Kasumi-1 (cell line): ENCODE measurements around the gene SURF6.
"Not testable (repeated sequence)": the region's sequence is repeated elsewhere in the genome, so short reads cannot be mapped to it uniquely, and the experiment has no call there.

Source experiments
- DNase-seq, 2 experiments: peaks; one replicate each; lab custom pipeline; 2025; lab: John Stamatoyannopoulos, UW

The SURF6 gene

DNA sequence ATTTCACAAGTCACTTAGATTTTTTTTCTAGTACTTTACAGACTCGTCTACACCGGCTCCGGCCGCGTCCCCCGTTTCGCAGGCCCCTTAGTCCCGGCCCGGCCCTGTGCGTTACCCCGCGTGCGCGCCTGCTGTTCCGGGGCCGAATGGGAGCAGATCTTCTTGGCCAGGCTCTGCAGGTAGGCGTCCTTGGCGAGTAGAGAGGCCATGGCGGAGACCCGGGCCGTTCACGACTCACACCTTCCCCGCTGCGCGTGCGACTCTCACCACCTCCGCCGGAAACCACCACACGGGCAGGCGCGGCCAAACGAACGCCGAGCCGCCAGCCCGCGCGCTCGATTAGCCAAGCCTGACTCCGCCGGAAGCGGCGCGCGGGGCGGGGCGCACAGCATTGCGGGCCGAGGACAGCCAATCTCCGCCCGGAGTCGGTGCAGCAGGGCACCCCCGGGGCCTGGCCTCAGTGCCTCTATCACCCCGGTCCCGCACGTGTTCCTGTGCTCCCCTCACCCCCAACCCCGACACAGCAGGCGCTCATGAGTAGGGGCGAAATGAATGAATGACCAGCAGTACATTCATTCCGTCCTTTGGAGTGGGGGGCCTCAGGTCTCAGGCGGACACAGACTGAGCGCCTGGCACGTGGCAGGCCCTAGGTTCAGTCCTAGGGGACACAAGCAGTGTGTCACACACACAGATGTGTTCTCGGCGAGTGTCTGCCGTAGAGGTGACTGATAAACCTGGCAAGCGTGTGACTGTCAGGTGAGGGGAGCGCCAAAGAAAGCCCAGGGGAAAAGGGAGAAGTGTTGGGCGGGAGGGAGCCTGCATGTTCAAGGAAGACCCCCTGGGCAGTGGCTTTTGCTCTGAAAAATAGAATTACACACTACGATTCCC is at the start of gene SURF6:
SURF6 (minus strand) TSS at position 265 of the 888 bp plus-strand sequence; CDS start at position 209, 56 bp downstream.
- peak; percentile 91 for DNase-seq

DNA sequence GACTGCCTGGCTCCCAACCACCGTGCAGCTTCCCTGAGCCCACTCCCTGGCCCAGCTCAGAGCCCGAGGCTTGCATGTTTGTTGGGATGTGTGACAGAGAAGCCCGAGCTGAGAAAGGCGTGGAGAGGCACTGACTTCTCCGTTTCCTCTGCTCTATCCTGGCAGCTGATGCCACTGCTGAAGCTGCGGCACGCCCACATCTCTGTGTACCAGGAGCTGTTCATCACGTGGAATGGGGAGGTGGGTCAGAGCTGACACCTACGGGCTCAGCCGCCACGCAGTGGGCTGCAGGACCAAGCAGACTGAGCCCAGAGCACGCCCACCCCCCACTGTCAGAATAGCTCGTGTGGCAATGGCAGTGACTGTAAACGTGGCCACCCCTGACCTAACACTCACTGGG is 49.5 kb upstream of the SURF6 start:
- DNase-seq, result no peak

DNA sequence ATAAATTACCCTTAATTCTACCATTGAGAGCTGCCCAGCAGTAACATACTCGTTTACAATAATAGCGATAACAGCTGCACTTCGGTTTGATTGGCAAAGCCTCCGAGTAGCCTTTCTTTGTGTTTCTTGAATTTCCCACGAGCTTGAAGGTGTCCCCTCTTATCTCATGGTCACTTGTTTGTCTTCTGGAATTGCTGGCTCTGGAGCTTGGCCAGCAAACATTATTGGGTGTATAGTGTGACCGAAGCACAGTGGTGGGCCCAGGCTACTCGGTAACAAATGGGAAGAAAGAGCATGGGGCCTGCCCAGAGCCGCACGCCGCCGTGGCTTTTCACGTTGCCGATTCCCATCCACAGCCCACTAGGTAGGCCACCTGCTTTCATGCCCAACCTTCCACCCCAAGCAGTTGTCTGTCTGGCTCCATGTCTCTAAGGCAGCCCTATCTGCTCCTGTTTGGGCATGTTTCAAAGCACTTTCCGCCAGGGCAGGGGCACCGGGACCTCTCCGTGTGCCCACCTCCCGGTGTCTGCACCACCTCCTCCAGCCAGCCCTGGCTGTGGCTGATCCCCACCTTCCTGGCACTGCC is 48.8 kb upstream of the SURF6 start:
- no peak for DNase-seq

DNA sequence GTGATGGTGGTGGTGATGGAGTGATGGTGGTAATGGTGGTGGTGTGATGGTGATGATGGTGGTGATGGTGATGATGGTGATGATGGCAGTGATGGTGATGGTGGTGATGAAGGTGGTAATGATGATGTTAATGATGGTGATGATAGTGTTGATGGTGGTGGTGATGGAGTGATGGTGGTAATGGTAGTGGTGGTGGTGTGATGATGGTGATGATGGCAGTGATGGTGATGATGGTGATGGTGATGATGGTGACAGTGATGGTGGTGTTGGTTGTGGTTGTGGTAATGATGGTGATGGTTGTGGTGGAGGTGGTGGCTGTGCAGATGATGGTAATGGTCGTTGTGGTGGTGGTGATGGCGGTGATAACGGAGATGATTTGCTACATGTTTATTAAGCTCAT is 47.5 kb upstream of the SURF6 start:
- no peak for DNase-seq

DNA sequence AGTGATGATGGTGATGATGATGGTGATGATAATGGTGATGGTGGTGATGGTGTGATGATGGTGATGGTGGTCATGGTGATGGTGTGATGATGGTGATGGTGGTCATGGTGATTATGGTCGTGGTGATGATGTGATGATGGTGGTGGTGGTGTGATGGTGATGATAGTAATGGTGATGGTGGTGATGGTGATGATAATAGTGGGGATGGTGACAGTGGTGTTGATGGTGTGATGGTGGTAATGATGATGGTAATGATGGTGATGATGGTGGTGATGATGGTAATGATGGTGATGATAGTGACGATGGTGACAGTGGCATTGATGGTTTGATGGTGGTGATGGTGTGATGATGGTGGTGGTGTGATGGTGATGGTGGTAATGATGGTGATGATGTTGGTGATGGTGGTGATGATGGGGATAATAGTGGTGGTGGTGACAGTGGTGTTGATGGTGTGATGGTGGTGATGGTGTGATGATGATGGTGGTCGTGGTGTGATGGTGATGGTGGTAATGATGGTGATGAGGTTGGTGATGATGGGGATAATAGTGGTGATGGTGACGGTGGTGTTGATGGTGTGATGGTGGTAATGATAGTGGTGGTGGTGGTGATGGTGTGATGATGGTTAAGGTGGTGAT is 46.6 kb upstream of the SURF6 start:
- no peak for DNase-seq

DNA sequence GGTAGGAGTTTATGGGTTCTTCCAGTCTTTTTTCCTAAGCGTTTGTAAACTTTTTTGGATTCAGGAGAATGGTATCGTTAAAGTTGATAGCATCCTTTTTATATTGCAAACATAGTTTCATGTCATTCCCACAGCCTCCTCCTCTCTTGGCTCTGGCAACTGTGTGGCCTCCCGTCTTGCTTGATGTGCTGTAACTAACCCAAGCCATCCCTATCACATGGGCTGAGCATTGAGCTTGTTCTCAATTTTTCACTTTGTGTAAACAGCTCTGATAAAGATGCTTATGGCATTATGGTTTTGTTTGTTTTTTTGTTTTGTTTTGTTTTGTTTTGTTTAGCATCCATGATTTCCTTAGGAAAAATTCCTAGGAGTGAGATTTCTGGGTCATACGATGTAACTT is 44.7 kb upstream of the SURF6 start:
- no peak for DNase-seq

DNA sequence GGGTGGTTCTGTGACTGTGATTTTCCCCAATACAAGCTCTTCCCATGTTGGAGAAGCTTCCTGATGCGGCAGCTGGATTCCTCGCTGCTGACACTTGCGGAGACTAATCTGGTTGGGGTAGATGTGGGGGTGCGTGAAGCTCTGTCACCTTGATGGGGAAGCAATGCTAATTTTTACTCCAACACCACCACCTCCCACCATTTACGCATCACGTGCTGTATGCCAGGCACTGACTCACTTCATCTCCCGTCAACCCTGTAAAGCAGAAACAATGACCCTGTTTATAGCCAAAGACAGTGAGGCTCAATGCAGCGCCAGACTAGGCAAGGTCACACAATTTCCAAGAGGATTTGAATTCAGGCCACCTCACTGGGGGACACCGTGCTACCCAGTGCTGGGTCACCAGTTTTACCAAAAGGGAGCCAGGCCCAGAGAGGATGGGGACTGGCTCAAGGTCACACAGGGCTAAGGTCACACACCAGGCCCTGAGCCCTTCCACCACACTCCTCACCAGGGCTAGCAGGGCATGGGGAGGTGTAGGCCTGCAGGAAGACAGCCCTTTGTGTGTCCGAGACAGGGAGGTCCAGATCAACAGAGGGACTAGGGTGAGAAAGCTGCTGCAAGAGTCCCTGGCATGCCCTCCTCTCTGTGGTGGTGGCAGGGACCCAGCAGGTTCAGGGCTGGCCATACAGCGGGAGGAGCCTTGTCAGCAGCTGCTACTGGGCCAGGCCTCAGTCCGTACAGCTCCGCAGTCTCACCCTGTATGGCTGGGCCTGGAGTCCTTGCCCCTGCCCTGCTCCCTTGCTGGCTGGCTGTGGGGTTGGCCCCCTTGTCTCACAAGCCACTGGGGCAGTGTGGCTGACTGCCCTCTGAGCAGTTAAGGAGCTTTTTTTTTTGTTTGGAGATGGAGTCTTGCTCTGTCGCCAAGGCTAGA is 43.4 kb upstream of the SURF6 start:
- no peak for DNase-seq

DNA sequence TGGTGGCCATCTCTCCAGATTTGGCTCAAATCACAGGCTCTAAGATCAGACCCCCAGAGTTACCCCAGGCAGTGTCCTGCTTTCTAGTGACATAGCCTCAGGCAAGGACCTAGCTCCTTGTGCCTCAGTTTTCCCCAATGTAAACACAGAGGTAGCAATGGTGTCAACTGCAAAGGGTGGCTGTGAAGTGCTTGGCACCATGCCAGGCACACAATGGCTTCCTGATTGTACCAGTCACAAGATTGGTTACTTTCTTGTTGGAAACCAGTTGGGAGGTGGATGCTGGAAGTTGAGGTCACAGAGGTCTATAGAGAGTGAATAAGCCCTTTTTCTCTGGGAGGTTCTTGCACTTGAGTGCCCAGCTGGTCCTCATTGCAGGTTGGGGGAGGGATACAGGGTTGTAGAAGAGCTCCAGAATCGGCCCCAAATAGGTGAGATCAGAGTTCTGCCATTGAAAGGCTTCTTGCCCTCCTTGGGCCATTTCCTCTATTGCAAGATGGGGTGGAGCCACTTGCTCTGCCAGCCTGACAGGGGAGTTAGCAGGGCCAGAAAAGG is 42.5 kb upstream of the SURF6 start:
- DNase-seq, result no peak

DNA sequence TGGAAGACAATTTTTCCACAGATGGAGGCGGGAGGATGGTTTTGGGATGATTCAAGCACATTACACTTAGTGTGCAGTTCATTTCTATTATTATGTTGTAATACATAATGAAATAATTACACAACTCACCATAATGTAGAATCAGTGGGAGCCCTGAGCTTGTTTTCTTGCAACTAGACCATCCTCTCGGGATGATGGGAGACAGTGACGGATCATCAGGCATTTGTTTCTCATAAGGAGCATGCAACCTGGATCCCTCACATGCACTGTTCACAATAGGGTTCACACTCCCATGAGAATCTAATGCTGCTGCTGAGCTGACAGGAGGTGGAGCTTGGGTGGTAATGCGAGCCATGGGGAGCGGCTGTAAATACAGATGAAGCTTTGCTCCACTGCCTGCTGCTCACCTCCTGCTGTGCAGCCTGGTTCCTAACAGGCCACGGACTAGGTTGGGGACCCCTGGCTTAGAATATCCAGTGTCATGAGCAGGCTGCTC is 41.8 kb upstream of the SURF6 start:
- peak; percentile 6 to 20 for DNase-seq

DNA sequence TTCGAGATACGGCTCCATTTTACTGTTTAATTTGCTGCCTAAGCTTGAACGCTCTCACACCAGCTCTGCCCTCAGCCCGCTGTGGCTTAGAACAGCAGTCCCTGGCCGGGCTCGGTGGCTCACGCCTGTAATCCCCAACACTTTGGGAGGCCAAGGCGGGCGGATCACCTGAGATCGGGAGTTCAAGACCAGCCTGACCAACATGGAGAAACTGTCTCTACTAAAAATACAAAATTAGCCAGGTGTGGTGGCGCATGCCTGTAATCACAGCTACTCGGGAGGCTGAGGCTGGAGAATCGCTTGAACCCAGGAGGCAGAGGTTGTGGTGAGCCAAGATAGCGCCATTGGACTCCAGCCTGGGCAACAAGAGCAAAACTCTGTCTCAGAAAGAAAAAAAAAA is 41.3 kb upstream of the SURF6 start:
- DNase-seq, result not testable (repeated sequence)

DNA sequence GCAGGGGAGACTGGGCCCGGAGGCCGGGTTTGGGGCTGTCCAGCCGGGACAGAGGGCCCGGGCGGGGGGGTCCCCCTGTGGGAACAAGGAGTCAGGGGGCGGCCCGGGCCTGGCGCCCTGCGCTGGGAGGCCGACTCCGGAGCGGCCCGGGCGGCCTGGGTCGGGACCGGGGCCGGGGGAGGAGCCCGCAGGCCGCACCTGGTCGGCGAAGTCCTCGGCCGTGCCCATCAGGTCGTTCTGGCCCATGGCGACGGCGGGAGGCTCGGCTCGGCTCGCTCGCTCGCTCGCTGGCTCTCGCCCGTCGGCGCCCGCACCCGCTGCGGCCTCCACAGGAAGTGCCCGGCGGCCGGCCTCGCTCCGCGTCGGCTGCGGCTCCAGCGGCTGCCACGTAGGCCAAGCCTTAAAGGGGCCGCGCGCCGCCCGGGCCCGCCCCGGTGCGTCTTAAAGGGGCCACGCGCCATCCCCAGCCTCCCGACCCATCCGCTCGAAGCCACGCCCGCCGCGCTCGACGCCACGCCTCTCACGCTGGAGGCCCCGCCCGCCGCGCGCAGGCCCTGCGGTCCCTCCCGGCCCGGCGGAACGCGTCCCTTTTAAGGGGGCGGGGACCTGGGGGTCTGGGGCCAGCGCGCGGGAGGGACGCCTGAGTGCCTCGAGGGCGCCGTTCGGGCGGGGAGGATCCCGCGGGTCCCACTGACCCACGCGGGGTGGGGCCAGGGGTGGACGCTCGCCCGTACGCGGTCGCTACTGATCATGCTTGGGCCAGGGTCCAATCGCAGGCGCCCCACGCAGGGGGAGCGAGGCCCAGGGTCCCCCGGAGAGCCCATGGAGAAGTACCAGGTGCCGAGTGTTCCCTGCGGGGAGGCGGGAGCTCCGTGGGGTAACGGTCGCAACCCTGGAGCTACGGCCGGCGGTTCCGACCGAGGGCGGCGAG is 40.0 kb upstream of the SURF6 start, which contains the start of the genes STKLD1 and SURF4:
STKLD1 (plus strand) TSS at position 643 of the 931 bp plus-strand sequence; CDS start at position 751, 108 bp downstream.
SURF4 (minus strand) TSS at position 337 of the 931 bp plus-strand sequence; CDS start at position 246, 91 bp downstream.
- DNase-seq, result peak; percentile 86 to 91

DNA sequence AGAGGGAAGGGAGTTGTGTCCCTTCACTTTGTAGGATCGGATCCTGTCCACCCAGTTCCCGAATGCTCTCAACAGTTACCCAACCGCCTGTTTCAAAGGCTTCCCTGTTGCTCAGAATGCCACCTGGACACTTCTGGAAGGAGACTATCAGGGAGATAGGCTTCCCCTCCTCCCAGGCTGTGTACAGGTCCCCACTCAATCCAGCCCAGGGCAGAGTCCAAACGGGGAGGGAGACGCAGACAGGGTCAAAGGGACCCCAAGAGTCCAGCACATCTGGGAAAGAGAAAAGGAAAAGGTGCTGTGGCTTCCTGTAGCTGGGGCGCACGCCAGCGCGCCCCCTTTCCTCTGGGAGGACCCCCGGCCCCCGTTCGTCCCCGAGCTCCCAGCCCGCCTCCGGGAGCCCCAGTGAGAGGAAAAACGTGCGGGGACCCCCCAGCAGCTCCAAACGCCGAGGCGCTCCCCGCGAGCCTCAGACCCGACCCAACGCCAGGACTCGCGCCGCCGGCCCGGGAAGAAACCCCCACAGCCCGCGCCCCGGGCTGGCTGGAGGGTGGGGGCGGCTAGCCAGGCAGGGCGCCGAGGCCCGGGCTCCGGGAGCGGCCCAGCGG is 39.2 kb upstream of the SURF6 start:
- peak; percentile 35 to 36 for DNase-seq

DNA sequence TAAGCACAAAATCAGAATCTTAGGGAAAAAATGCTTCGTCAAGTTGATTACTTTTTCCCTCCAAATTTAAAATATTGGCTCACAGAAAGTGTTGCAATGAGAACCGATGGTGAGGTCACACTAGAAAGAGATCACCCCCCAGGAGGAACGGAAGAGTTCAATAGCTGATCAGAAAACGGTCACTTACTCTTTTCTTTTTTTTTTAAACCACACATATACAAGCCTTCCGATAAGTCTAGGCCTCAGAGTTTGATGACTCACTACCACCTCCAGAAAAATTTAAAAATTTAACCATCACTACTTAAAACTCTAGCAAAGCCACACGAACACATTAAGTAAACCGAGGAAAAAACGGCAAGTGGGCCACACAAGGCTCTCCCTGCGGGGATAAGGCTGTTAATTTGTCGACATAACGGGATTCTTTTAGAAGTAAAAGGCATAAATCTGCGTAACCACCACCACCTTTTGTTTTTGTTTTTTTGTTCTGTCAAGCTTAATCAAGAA is 38.7 kb upstream of the SURF6 start:
- DNase-seq, result peak in 1 of 2 experiments; percentile 39

DNA sequence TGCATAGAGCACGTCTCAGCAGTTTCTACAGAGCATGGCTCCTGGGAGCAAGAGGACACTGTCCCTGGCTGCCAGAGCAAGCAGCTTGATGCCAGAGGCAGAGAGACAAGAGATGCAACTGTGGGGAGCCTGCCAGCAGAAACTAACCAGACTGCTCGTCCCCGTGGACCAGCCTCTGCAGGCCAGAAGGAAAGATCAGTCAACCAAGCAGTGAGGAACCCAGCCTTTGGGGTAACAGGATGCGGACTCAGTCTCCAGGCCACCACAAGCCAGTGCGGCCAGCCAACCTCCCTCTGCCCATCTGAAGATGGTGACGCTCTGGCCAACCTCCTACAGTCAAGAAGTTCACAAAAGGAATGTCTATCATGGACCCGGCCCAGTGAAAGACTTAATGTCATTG is 36.2 kb upstream of the SURF6 start:
- DNase-seq, result no peak

DNA sequence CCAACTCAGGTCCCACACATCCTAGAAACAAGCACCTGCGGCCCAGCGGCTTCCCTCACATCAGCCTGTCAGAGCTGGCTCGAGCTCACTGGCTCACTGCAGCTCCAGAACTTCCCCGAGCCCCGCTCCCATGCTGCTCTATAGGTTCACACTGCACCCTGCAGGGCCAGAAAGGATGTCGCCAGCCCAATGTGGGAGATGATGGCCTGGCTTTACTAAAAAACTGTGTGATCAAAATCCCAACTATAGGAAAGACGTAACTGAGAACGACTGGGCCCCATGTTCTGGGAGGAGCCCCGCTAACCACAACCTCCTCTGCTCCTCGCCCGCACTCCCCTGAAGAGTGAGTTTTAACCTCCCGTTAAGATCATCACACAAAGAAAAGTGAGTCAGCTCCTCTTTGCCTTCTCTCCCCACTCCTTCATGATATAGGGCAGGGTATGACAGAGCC is 35.3 kb upstream of the SURF6 start:
- no peak for DNase-seq

DNA sequence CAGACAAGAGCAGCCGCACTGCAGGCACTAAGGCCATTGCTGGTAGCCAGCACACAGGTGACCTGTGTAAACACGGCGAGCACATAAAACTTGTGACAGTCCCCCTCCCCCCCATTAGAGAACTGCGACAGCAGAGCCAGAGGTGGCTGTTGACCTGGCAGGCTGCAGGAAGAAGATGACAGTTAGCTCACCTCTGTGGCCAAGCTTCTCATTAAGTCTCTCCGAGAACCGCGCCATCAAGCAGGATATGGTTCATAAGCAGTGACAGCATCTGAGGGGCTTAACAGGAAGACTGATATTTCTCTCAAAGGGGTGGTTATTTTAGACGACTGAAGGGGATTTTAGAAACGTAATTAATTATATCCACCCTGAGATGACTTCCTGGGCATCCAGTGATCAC is 34.7 kb upstream of the SURF6 start:
- no peak for DNase-seq

DNA sequence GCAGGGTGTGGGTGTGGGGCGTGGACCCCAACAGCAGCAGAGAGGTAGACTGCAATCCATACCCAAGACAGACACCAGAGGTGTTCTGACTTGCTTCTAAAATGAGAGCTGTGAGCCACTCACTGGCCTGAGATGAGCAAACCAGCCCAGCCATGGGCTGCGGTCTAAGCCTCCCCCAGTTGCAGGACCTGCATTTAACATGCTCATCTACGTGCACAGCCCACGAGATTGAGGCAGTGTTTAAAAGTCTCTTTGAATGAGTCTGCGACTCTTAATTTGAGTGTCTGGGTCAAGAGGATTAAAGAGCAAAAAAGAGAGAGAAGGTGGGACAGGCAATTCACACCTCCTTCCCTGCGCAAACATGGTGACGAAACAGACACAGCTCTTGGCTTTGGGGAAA is 33.9 kb upstream of the SURF6 start:
- no peak for DNase-seq

DNA sequence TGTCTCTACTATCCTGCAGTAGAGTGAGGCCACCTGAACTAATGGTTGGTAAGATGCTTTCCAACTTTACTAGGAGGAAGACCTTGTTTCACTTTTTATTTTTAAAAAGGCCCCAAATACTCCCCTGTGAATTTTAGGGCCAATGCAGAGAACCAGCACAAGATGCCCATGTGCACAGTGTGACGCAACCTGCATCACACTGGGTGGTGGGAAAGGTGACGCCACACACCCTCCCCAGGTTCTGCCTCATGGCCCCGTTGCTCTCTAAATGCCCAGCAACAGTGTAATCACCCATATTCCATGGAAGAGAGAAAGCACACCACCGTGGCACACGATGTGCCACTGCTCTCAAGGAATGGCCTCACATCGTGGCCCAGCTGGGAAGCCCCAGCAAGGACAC is 33.4 kb upstream of the SURF6 start:
- no peak for DNase-seq

DNA sequence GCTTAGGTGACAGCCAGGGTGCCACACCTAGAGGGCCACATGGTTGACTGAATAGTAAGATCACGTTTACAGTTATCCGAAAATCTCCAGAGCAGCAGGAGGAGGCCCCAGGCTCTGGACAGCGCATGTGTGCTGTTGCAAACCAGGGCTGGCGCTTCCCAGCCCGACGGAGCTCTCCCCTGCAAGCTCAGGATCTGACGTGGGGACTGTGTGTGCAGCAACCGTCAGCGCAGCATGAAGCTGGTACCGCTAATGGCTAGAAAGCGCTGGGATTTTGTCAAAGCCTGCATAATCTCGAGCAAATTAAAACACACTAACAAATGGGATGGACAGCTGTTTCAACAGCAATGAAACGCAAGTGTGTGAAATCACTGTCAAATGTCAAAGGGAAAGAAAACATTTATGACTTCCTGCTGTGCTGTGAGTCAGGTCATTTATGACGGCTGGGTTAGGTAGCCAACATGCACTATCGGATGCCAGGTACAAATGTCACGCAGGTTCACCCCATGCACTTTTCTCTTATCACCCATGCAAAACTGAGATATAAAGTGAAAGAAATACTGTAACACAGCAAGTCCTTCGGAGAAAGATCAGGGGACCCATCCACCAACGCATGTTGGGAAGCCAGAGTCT is 32.4 kb upstream of the SURF6 start:
- no peak for DNase-seq
